GM12872 (cell line): ENCODE results near the gene PLAAT3.

ENCODE experiments used
- CTCF ChIP-seq: IDR thresholded peaks from 3 replicates; pipeline ENCODE4 v1.5.1; 2011; ENCODE audit warnings: low read depth, mild to moderate bottlenecking, low read length, moderate library complexity; ENCODE audit not compliant: insufficient read depth

Gene PLAAT3

GRCh38 chr11:63551889-63552266, 62.4 kb downstream of the PLAAT3 start:
- TF ChIP-seq CTCF, result no peak

DNA sequence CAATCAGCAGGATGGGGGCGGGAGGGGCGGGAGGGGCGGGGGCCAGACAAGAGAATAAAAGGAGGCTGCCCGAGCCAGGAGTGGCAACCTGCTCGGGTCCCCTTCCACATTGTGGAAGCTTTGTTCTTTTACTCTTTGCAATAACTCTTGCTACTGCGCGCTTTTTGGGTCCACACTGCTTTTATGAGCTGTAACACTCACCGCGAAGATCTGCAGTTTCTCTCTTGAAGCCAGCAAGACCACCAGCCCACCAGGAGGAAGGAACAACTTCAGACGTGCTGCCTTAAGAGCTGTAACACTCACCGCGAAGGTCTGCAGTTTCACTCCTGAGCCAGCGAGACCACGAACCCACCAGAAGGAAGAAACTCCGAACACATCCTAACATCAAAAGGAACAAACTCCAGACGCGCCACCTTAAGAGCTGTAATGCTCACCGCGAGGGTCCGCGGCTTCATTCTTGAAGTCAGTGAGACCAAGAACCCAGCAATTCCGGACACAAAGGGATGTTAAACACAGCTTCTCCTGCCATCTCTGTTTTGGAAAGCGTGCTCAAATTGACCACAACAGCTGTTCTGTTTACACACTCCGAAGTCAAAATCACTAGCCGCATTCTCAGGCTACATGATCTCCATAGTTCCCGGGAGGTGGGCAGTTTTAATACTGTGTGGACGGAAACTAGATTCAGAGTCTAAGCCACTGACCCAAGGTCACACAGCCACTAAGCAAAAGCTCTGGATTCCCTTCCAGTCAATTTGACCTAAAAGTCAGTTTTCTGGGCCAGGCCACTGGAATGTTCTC, 62.9 kb downstream of the PLAAT3 start:
- TF ChIP-seq CTCF, result no peak

GRCh38 chr11:63549411-63549810, 64.8 kb downstream of the PLAAT3 start:
- TF ChIP-seq CTCF, result no peak

GRCh38 chr11:63548178-63548577, 66.1 kb downstream of the PLAAT3 start:
- TF ChIP-seq CTCF, result no peak

GRCh38 chr11:63547061-63547460, 67.2 kb downstream of the PLAAT3 start:
- TF ChIP-seq CTCF, result no peak

DNA sequence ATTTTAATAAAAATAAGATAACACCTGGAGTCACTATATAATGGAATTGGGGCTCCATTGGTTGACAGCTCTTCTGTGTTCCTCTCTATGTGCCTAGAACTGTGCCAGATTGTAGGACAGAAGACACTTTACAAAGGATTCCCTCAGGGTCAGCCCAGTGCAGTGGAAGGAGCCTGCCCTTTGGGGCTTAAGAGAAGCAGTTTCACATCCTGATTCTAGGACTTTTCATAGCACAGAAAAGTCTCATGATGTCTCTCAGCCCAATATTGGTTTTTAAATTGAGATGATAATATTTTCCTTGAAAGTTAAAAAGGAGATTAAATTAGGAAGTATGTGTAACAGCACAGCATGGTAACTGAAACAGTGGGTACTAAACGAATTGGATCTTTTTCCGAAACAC, 70.5 kb downstream of the PLAAT3 start:
- TF ChIP-seq CTCF, result no peak

- TF ChIP-seq CTCF, result no peak
Observed at GRCh38 chr11:63537293-63538101, 76.7 kb downstream of the PLAAT3 start.
